K562 (cell line): ENCODE results near the gene PTPN14. TPM values are rescaled to one million over a fixed set of nuclear protein-coding genes. Genes with fewer than 3 reads are reported as not detected.

ENCODE experiments used
- ATAC-seq: fragments of 200-7000 bp; cut with Tn5 transposase; 3 replicates; pipeline ENCODE4 v1.9.1; 2020; ENCODE audit warnings: moderate library complexity
- BruUV-seq: library from RNA; stranded (reverse); fragments of 400-500 nt; replicated peaks from 2 replicates; lab custom pipeline; 2021; lab: Mats Ljungman, UMichigan
- CTCF ChIA-PET: fragments of 300-600 bp; formaldehyde crosslinking; extraction: SDS; loops from one replicate; lab custom pipeline; 2021; ENCODE audit warnings: low intra/inter-chr PET ratio; lab: Yijun Ruan, JAX
- POLR2A ChIA-PET: fragments of 300-600, 350-650 bp; sonication (Branson Sonifier 250); formaldehyde crosslinking; extraction: SDS; loops from one replicate; lab custom pipeline; 2021; ENCODE audit warnings: antibody characterized with exemption, inconsistent platforms; lab: Yijun Ruan, JAX
- DNase-seq, 4 experiments: peaks; one replicate each; pipeline versions ENCODE4 v3.0.0 to v3.0.0-alpha.2; 2011 to 2018; ENCODE audit warnings: low spot score in 3 of 4, mixed read lengths in 3 of 4; ENCODE audit errors: extremely low read depth in 1 of 4
- FAIRE-seq: peaks from 2 replicates; lab custom pipeline; 2011; peaks lifted over from hg19 to GRCh38; lab: Jason Lieb, UNC
- H2AFZ ChIP-seq: 2 replicates; pipeline ENCODE4 v1.6.0; 2011; ENCODE audit warnings: low read depth, low read length, control low read depth, inconsistent platforms
- H3K27ac ChIP-seq: fragments of 200-600 bp; 3 replicates; pipeline ENCODE4 v1.8.0; 2011; ENCODE audit warnings: low read depth, mild to moderate bottlenecking, control low read depth, inconsistent platforms, low read length, moderate library complexity, mixed read lengths; ENCODE audit errors: extremely low read depth
- H3K27me3 ChIP-seq, 2 experiments: fragments of 300-600 bp in 1 of 2; 2 replicates in 1 of 2; 3 replicates in 1 of 2; pipeline versions ENCODE4 v1.6.0 to v1.8.0; 2011; ENCODE audit warnings: inconsistent platforms in 2 of 2, low read length in 2 of 2, mild to moderate bottlenecking in 1 of 2, mixed read lengths in 1 of 2, moderate library complexity in 1 of 2; ENCODE audit not compliant: control insufficient read depth in 2 of 2, insufficient read depth in 2 of 2
- H3K36me3 ChIP-seq: fragments of 300-600 bp; 3 replicates; pipeline ENCODE4 v1.8.0; 2011; ENCODE audit warnings: mild to moderate bottlenecking, low read length, inconsistent platforms; ENCODE audit not compliant: control insufficient read depth, insufficient read depth
- H3K4me1 ChIP-seq, 2 experiments: fragments of 200-600 bp in 1 of 2; replicated peaks in 1 of 2; 2 replicates in 1 of 2; 3 replicates in 1 of 2; pipeline versions ENCODE4 v1.5.1 to v1.8.0; 2011; ENCODE audit warnings: inconsistent platforms in 2 of 2, low read length in 2 of 2, mild to moderate bottlenecking in 1 of 2, mixed read lengths in 1 of 2, moderate library complexity in 1 of 2; ENCODE audit not compliant: control insufficient read depth in 2 of 2, insufficient read depth in 2 of 2
- H3K4me2 ChIP-seq: 2 replicates; pipeline ENCODE4 v1.6.1; 2011; ENCODE audit warnings: low read length, control low read depth, inconsistent platforms, mixed read lengths; ENCODE audit not compliant: insufficient read depth
- H3K4me3 ChIP-seq: fragments of 200-600 bp; sonication (generic), shearing (Covaris generic); 2 replicates; pipeline ENCODE4 v1.5.1; 2016; ENCODE audit warnings: control low read depth, inconsistent platforms
- H3K79me2 ChIP-seq: fragments of 200-600 bp; 3 replicates; pipeline ENCODE4 v1.8.0; 2011; ENCODE audit warnings: low read length, inconsistent platforms; ENCODE audit not compliant: control insufficient read depth, insufficient read depth
- H3K9ac ChIP-seq, 2 experiments: 2 replicates each; pipeline versions ENCODE4 v1.6.0 to v1.6.1; 2011; ENCODE audit warnings: low read depth in 2 of 2, low read length in 2 of 2, control low read depth in 1 of 2, inconsistent platforms in 1 of 2, mild to moderate bottlenecking in 1 of 2, mixed read lengths in 1 of 2; ENCODE audit not compliant: insufficient read depth in 1 of 2
- H3K9me1 ChIP-seq: one replicate; pipeline ENCODE4 v1.6.0; 2011; ENCODE audit warnings: inconsistent platforms, mild to moderate bottlenecking, low read length, moderate library complexity; ENCODE audit not compliant: control insufficient read depth, insufficient read depth
- H3K9me3 ChIP-seq: replicated peaks from 2 replicates; pipeline ENCODE4 v1.5.1; 2011; ENCODE audit warnings: low read depth, low read length, inconsistent platforms; ENCODE audit not compliant: control insufficient read depth, insufficient read depth
- H4K20me1 ChIP-seq: replicated peaks from 2 replicates; pipeline ENCODE4 v1.6.1; 2011; ENCODE audit warnings: low read length, inconsistent platforms, mixed read lengths; ENCODE audit not compliant: control insufficient read depth, insufficient read depth
- HIVEP1 ChIP-seq: fragments of 250-450 bp; sonication (Bioruptor Pico); IDR thresholded peaks from 2 replicates; pipeline ENCODE4 v1.4.0; 2020; ENCODE audit warnings: mild to moderate bottlenecking
- LCOR ChIP-seq: sonication (generic); formaldehyde crosslinking; IDR thresholded peaks from 2 replicates; pipeline ENCODE4 v1.8.0; 2022; ENCODE audit warnings: mild to moderate bottlenecking, missing genetic modification reagents
- ZBTB8A ChIP-seq: fragments of 450-650 bp; IDR thresholded peaks from 2 replicates; pipeline ENCODE4 v1.6.1; 2018; ENCODE audit warnings: mild to moderate bottlenecking, moderate library complexity; ENCODE audit not compliant: partially characterized antibody
- ZNF318 ChIP-seq, 2 experiments: fragments of 450-650 bp; IDR thresholded peaks; 2 replicates each; pipeline ENCODE4 v1.6.1; 2016; ENCODE audit warnings: mild to moderate bottlenecking in 2 of 2, borderline replicate concordance in 1 of 2, low read depth in 1 of 2, moderate library complexity in 1 of 2
- ZNF384 ChIP-seq: IDR thresholded peaks from 2 replicates; pipeline ENCODE4 v1.6.1; 2012; ENCODE audit warnings: low read depth, low read length, improper control_type of control experiment
- ZNF740 ChIP-seq, 3 experiments: fragments of 200-800 bp in 1 of 3; sonication (Bioruptor generic) in 1 of 3; sonication (generic) in 1 of 3; formaldehyde crosslinking in 1 of 3; IDR thresholded peaks; 2 replicates each; pipeline versions ENCODE4 v1.6.1 to v1.8.0; 2016 to 2022; ENCODE audit warnings: mild to moderate bottlenecking in 2 of 3, missing compliant biosample characterization in 2 of 3, missing genetic modification characterization in 2 of 3, missing genetic modification reagents in 1 of 3
- WGBS: fragments of 100-300 bp; shearing (Covaris generic); methylation state at CpG from one replicate; pipeline ENCODE4 v1.1.6; 2016; ENCODE audit warnings: low coverage, mixed read lengths; ENCODE audit not compliant: insufficient coverage; ENCODE audit errors: missing lambda C conversion rate; 5-methylcytosine and 5-hydroxymethylcytosine counted together
- in situ Hi-C: fragments of 300-500 bp; cut with MboI; formaldehyde crosslinking; loops from 4 replicates; pipeline ENCODE4 v1.15.0; 2018; ENCODE audit warnings: inconsistent platforms, mixed read lengths
- intact Hi-C: fragments of 100-400 bp; cut with micrococcal nuclease; formaldehyde crosslinking; loops from 2 replicates; pipeline ENCODE4 v1.14.2; 2022
- polyA plus RNA-seq, 8 experiments: library from polyadenylated mRNA; depleted of rRNA in 4 of 8; stranded (reverse) in 5 of 8; unstranded in 3 of 8; fragments of >200 nt; fragmentation: Nextera tagmentation in 2 of 8; fragmentation: Illumina TruSeq in 1 of 8; extraction: Ambion mirVana in 2 of 8; extraction: Trizol in 1 of 8; gene quantifications; 2 replicates each; pipeline versions ENCODE4 v1.2.1 to v1.2.3, GENCODE V29; 2011 to 2014; ENCODE audit warnings: inconsistent platforms in 1 of 8, missing spikeins in 1 of 8
- total RNA-seq, 7 experiments: library from RNA; depleted of rRNA in 6 of 7; stranded (reverse); fragments of >200 nt in 6 of 7; fragmentation: Illumina TruSeq in 2 of 7; extraction: Trizol in 2 of 7; gene quantifications; 2 replicates each; pipeline versions ENCODE4 v1.2.1 to v1.2.3, GENCODE V29; 2011 to 2021; ENCODE audit warnings: low replicate concordance in 1 of 7

Gene PTPN14
- total and polyA plus RNA-seq, 9 of the 15 experiments (the other 6 are each of a cell fraction or from before 2014, with no cell fraction given): 0.01 to 0.29 (median 0.04) TPM; not detected in 6

- no peak for TF ChIP-seq LCOR (CRISPR knock-in tag)
These were observed 166.9 kb downstream of the PTPN14 start (continued) for GRCh38 chr1:214384373-214385079.

GRCh38 chr1:214383381-214384372 is 167.7 kb downstream of the PTPN14 start:
- peaks cover 39 to 45% of the 10 kb centered on the region in 2 experiments for H3K27me3 ChIP-seq
- H3K4me1 ChIP-seq: peaks cover 0 to 10% of the 10 kb centered on the region in 2 experiments; a peak in 1 of 5 replicates
- in situ Hi-C loops: no loop called here
- no peak overlapping the region for H3K4me2 ChIP-seq
- DNase-seq: no peak
- FAIRE-seq: no peak
- no peaks in the 10 kb centered on the region for H4K20me1 ChIP-seq
- peak; percentile 34 for ATAC-seq
- ChIA-PET CTCF (no interaction called here), POLR2A (no interaction called here)
- intact Hi-C loops: no loop called here
- WGBS: 1% methylated on average over 45 of the region's 45 CpGs
- H3K9me1 ChIP-seq: no peaks in the 10 kb centered on the region
- no TSS peak for BruUV-seq
- H3K9me3 ChIP-seq: no peaks in the 10 kb centered on the region
- no peak overlapping the region for H3K9ac ChIP-seq
- H3K79me2 ChIP-seq: no peaks in the 10 kb centered on the region
- no peaks in the 10 kb centered on the region for H3K36me3 ChIP-seq
- H2AFZ ChIP-seq: no peak overlapping the region
- no peak overlapping the region for H3K4me3 ChIP-seq
- H3K27ac ChIP-seq: no peak overlapping the region
- no peak for TF ChIP-seq ZNF318 (IDR thresholded peaks at IDR 0.05; ENCODE audit: borderline replicate concordance in 1 of 2, low read depth in 1 of 2)
- TF ChIP-seq HIVEP1 (CRISPR knock-in tag): no peak
- no peak for TF ChIP-seq ZNF384
- no peak for TF ChIP-seq ZBTB8A
- TF ChIP-seq ZNF740 (CRISPR knock-in tag; IDR thresholded peaks at IDR 0.05): no peak
- no peak for TF ChIP-seq ZNF740 (tag; IDR thresholded peaks at IDR 0.05)
